Lower leg skin (tissue), 3 donors: ENCODE measurements around the gene HPS4.

ENCODE experiments used
- CTCF ChIP-seq, 3 donors: fragments of 450-650 bp; IDR thresholded peaks; one replicate each; pipeline ENCODE4 v1.5.1; 2016; ENCODE audit warnings: antibody characterized with exemption in 3 of 3, mild to moderate bottlenecking in 3 of 3, moderate library complexity in 2 of 3
- POLR2A ChIP-seq, 2 donors: fragments of 450-650 bp; IDR thresholded peaks; one replicate each; pipeline ENCODE4 v1.6.1; 2016 to 2017; ENCODE audit warnings: antibody characterized with exemption in 2 of 2, mild to moderate bottlenecking in 1 of 2, moderate library complexity in 1 of 2

GRCh38 chr22:26446808-26447515, 36.6 kb downstream of the HPS4 start:
- TF ChIP-seq POLR2A (IDR thresholded peaks at IDR 0.05) (no peak), CTCF (IDR thresholded peaks at IDR 0.05) (no peak)
